B cell (primary cell): ENCODE measurements around the gene GLRA1. TPM values are rescaled to one million over a fixed set of nuclear protein-coding genes. Genes with fewer than 3 reads are reported as not detected.

Experiments used
- ATAC-seq: fragments of 200-7000 bp; cut with Tn5 transposase; one replicate; pipeline ENCODE4 v1.10.0; 2021; ENCODE audit warnings: low read depth, mild to moderate bottlenecking, moderate number of reproducible peaks, moderate library complexity
- CTCF ChIA-PET: fragments of 350-600 bp; sonication (Branson Sonifier 250); formaldehyde crosslinking; loops from one replicate; lab custom pipeline; 2021; ENCODE audit warnings: antibody characterized with exemption, inconsistent platforms; lab: Charles Lee
- POLR2A ChIA-PET: fragments of 350-600 bp; sonication (Branson Sonifier 250); formaldehyde crosslinking; loops from one replicate; lab custom pipeline; 2021; ENCODE audit warnings: antibody characterized with exemption; lab: Charles Lee
- DNase-seq: peaks from one replicate; pipeline ENCODE4 v3.0.0; 2013
- H2AFZ ChIP-seq: 2 replicates; pipeline ENCODE4 v1.6.1; 2012; ENCODE audit warnings: mild to moderate bottlenecking, low read depth, low read length; ENCODE audit not compliant: insufficient read depth, poor library complexity, severe bottlenecking
- H3K27ac ChIP-seq, 2 donors: 1 replicate in 1 of 2; 2 replicates in 1 of 2; pipeline ENCODE4 v1.5.1; 2012 to 2013; ENCODE audit warnings: low read length in 2 of 2, mild to moderate bottlenecking in 2 of 2, moderate library complexity in 1 of 2
- H3K27me3 ChIP-seq, 4 experiments: fragments of 200-600 bp in 1 of 4; sonication (generic) in 1 of 4; replicated peaks in 1 of 4; 1 replicate in 2 of 4; 2 replicates in 2 of 4; pipeline versions ENCODE4 v1.6.1 to v1.7.0; 2013 to 2016; ENCODE audit warnings: low read length in 3 of 4, mild to moderate bottlenecking in 2 of 4, mixed read lengths in 1 of 4, moderate library complexity in 1 of 4; ENCODE audit not compliant: insufficient read depth in 4 of 4, control insufficient read depth in 3 of 4; ENCODE audit errors: control extremely low read depth in 1 of 4
- H3K36me3 ChIP-seq, 2 experiments: replicated peaks in 1 of 2; 1 replicate in 1 of 2; 2 replicates in 1 of 2; pipeline versions ENCODE4 v1.6.1 to v1.7.1; 2013; ENCODE audit warnings: low read length in 1 of 2; ENCODE audit not compliant: insufficient read depth in 2 of 2, control insufficient read depth in 1 of 2; ENCODE audit errors: control extremely low read depth in 1 of 2, extremely low read depth in 1 of 2
- H3K4me1 ChIP-seq, 2 donors: fragments of 200-600 bp in 1 of 2; sonication (generic) in 1 of 2; 1 replicate in 1 of 2; 2 replicates in 1 of 2; pipeline versions ENCODE4 v1.5.1 to v1.6.1; 2013 to 2017; ENCODE audit warnings: low read length in 2 of 2; ENCODE audit not compliant: control insufficient read depth in 2 of 2, insufficient read depth in 2 of 2
- H3K4me2 ChIP-seq: replicated peaks from 2 replicates; pipeline ENCODE3; 2012; ENCODE audit warnings: mild to moderate bottlenecking, low read depth, low read length; ENCODE audit not compliant: poor library complexity, severe bottlenecking
- H3K4me3 ChIP-seq, 5 experiments: fragments of 200-600 bp in 1 of 5; sonication (generic) in 1 of 5; 1 replicate in 3 of 5; 2 replicates in 2 of 5; pipeline versions ENCODE4 v1.5.1 to v1.7.0; 2011 to 2016; ENCODE audit warnings: low read length in 4 of 5, mild to moderate bottlenecking in 4 of 5, low read depth in 2 of 5, control low read depth in 1 of 5, moderate library complexity in 1 of 5; ENCODE audit not compliant: insufficient read depth in 1 of 5; ENCODE audit errors: control extremely low read depth in 1 of 5, extremely low read depth in 1 of 5
- H3K79me2 ChIP-seq: fragments of 200-600 bp; sonication (generic); one replicate; pipeline ENCODE4 v1.6.0; 2016; ENCODE audit warnings: low read length; ENCODE audit not compliant: control insufficient read depth, insufficient read depth
- H3K9ac ChIP-seq: fragments of 200-600 bp; sonication (generic); 2 replicates; pipeline ENCODE4 v1.6.1; 2017; ENCODE audit warnings: mild to moderate bottlenecking, low read length, moderate library complexity
- H3K9me3 ChIP-seq, 3 donors: one replicate each; pipeline versions ENCODE4 v1.6.1 to v1.7.1; 2013; ENCODE audit warnings: low read length in 2 of 3; ENCODE audit not compliant: control insufficient read depth in 2 of 3, insufficient read depth in 1 of 3; ENCODE audit errors: control extremely low read depth in 1 of 3
- H4K20me1 ChIP-seq: 2 replicates; pipeline ENCODE4 v1.6.0; 2012; ENCODE audit warnings: mild to moderate bottlenecking, low read length; ENCODE audit not compliant: insufficient read depth, control insufficient read depth, poor library complexity, severe bottlenecking
- H3K27ac Mint-ChIP-seq: one replicate; pipeline ENCODE4 v1.8.0; 2021; ENCODE audit warnings: mixed read lengths
- H3K27me3 Mint-ChIP-seq: one replicate; pipeline ENCODE4 v1.8.0; 2021; ENCODE audit warnings: mixed read lengths
- H3K4me1 Mint-ChIP-seq: one replicate; pipeline ENCODE4 v1.8.0; 2021; ENCODE audit warnings: mixed read lengths
- H3K4me3 Mint-ChIP-seq: one replicate; pipeline ENCODE4 v1.8.0; 2021; ENCODE audit warnings: mixed read lengths
- H3K9me3 Mint-ChIP-seq: one replicate; pipeline ENCODE4 v1.8.0; 2022; ENCODE audit warnings: mixed read lengths; ENCODE audit not compliant: insufficient read depth
- EZH2 ChIP-seq: IDR thresholded peaks from 2 replicates; pipeline ENCODE4 v1.6.1; 2012; ENCODE audit warnings: borderline replicate concordance, low read depth, mild to moderate bottlenecking, moderate library complexity, low read length; ENCODE audit not compliant: insufficient read depth, poor library complexity, severe bottlenecking
- WGBS: methylation state at CpG from one replicate; pipeline ENCODE4 v1.1.5; 2013; ENCODE audit warnings: missing lambda C conversion rate; ENCODE audit not compliant: insufficient coverage; 5-methylcytosine and 5-hydroxymethylcytosine counted together
- intact Hi-C: fragments of 100-400 bp; cut with micrococcal nuclease; formaldehyde crosslinking; loops from one replicate; pipeline ENCODE4 v1.10.0; 2022
- polyA plus RNA-seq: library from polyadenylated mRNA; depleted of rRNA; stranded (reverse); fragments of >200 nt; gene quantifications from 2 replicates; pipeline ENCODE4 v1.2.3, GENCODE V29; 2012
- total RNA-seq, 2 donors: library from RNA; stranded (reverse); fragments of 120-200 nt in 1 of 2; gene quantifications; 1 replicate in 1 of 2; 2 replicates in 1 of 2; pipeline versions ENCODE4 v1.2.3 to v1.2.4, GENCODE V29; 2013 to 2022
- TF ChIP-seq, protein P1 (sequence below): fragments of 200-600 bp; IDR thresholded peaks from one replicate; pipeline ENCODE4 v1.8.0; 2022; ENCODE audit warnings: antibody characterized with exemption, mild to moderate bottlenecking

The GLRA1 gene
- total and polyA plus RNA-seq, 2 donors (not counting 1 experiment from before 2014, with no cell fraction given) = not detected

DNA sequence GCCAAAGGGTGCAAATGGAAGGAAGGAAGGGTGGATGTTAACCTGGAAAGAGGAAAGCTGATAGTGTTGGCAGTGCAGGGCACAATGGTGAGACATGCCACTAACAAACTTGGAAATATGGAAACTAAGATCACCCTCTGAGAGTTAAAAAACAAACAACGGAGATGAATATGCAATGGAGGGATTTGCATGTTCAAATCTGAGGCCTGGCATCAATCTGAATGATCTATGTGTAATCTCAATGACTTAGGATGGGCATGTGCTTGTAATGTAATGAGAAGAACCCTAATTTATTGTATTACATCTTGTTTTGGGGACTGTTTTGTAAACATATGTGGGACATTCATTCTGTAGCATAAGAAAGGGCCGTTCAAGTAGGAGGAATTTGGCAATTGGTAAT, 54.4 kb downstream of the GLRA1 start:
- intact Hi-C loops = no loop called here
- Mint-ChIP-seq H3K9me3 (no peaks in the 10 kb centered on the region), H3K4me1 (no peaks in the 10 kb centered on the region)

DNA sequence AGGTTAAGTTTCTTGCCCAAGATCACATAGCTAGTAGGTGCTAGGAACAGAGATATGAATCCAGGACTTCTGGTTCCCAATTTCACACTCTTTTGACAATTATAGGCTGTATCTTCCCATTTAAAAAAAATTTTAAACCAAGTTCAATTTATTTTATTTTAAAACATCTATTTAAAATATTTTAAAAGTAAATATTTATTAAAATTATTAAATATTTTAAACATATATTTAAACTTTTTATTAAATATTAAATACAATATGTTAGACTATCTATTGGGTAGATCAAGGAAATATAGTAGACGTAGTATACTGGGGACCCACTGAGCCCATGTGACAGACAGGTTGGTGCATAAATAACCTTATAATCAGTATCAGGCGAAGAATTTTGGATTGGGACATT, 54.8 kb downstream of the GLRA1 start:
- H3K27ac ChIP-seq = no peak overlapping the region
- no peak overlapping the region for H3K4me3 Mint-ChIP-seq
- WGBS = no CpG with 5 or more reads among the region's 2 CpGs
- intact Hi-C loops = no loop called here
- H3K4me3 ChIP-seq = no peak overlapping the region
- CTCF ChIA-PET = no interaction called here
- H3K4me1 ChIP-seq = no peaks in the 10 kb centered on the region
- DNase-seq = no peak
- H3K27ac Mint-ChIP-seq = no peak overlapping the region
- H3K4me1 Mint-ChIP-seq = no peaks in the 10 kb centered on the region
- no peaks in the 10 kb centered on the region for H3K9me3 ChIP-seq
- H3K79me2 ChIP-seq = no peaks in the 10 kb centered on the region
- no peaks in the 10 kb centered on the region for H4K20me1 ChIP-seq
- H3K36me3 ChIP-seq = no peaks in the 10 kb centered on the region
- no peak for TF ChIP-seq EZH2
- TF ChIP-seq, protein P1, sequence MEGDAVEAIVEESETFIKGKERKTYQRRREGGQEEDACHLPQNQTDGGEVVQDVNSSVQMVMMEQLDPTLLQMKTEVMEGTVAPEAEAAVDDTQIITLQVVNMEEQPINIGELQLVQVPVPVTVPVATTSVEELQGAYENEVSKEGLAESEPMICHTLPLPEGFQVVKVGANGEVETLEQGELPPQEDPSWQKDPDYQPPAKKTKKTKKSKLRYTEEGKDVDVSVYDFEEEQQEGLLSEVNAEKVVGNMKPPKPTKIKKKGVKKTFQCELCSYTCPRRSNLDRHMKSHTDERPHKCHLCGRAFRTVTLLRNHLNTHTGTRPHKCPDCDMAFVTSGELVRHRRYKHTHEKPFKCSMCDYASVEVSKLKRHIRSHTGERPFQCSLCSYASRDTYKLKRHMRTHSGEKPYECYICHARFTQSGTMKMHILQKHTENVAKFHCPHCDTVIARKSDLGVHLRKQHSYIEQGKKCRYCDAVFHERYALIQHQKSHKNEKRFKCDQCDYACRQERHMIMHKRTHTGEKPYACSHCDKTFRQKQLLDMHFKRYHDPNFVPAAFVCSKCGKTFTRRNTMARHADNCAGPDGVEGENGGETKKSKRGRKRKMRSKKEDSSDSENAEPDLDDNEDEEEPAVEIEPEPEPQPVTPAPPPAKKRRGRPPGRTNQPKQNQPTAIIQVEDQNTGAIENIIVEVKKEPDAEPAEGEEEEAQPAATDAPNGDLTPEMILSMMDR = no peak
- H3K9me3 Mint-ChIP-seq = no peaks in the 10 kb centered on the region
- no peaks in the 10 kb centered on the region for H3K27me3 ChIP-seq
- no peak overlapping the region for H3K4me2 ChIP-seq
- POLR2A ChIA-PET = no interaction called here
- H3K27me3 Mint-ChIP-seq = no peaks in the 10 kb centered on the region
- H2AFZ ChIP-seq = no peak overlapping the region
- ATAC-seq = no peak
- H3K9ac ChIP-seq = no peak overlapping the region

More for the DNA sequence above, 54.4 kb downstream of the GLRA1 start:
- Mint-ChIP-seq H3K27me3 (no peaks in the 10 kb centered on the region), H3K4me3 (no peak overlapping the region), H3K27ac (no peak overlapping the region)
- CTCF ChIA-PET = no interaction called here
- no CpG with 5 or more reads among the region's 2 CpGs for WGBS
- H3K27ac ChIP-seq = no peak overlapping the region
- H3K36me3 ChIP-seq = no peaks in the 10 kb centered on the region
- no peaks in the 10 kb centered on the region for H4K20me1 ChIP-seq
- H3K79me2 ChIP-seq = no peaks in the 10 kb centered on the region
- no peak overlapping the region for H2AFZ ChIP-seq
- no peak overlapping the region for H3K4me3 ChIP-seq
- H3K9ac ChIP-seq = no peak overlapping the region
- TF ChIP-seq, protein P1 = no peak
- TF ChIP-seq EZH2 = no peak
- no peaks in the 10 kb centered on the region for H3K27me3 ChIP-seq
- ATAC-seq (no peak), DNase-seq (no peak)
- H3K9me3 ChIP-seq = no peaks in the 10 kb centered on the region
- POLR2A ChIA-PET = no interaction called here
- H3K4me2 ChIP-seq = no peak overlapping the region
- no peaks in the 10 kb centered on the region for H3K4me1 ChIP-seq
